ENCODE data around the gene ABCF3.
A peak's percentile ranks its signal among the peaks of the same experiment; 100 is the strongest.

- TF ChIP-seq, protein P1, sequence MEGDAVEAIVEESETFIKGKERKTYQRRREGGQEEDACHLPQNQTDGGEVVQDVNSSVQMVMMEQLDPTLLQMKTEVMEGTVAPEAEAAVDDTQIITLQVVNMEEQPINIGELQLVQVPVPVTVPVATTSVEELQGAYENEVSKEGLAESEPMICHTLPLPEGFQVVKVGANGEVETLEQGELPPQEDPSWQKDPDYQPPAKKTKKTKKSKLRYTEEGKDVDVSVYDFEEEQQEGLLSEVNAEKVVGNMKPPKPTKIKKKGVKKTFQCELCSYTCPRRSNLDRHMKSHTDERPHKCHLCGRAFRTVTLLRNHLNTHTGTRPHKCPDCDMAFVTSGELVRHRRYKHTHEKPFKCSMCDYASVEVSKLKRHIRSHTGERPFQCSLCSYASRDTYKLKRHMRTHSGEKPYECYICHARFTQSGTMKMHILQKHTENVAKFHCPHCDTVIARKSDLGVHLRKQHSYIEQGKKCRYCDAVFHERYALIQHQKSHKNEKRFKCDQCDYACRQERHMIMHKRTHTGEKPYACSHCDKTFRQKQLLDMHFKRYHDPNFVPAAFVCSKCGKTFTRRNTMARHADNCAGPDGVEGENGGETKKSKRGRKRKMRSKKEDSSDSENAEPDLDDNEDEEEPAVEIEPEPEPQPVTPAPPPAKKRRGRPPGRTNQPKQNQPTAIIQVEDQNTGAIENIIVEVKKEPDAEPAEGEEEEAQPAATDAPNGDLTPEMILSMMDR (IDR thresholded peaks at IDR 0.05), result no peak
- peak; percentile 85 to 90 for TF ChIP-seq POLR2A (IDR thresholded peaks at IDR 0.05)
Observed at GRCh38 chr3:184174646-184175492, 11.1 kb upstream of the ABCF3 start, which contains the start of gene AP2M1.
